Activated T-cell treated with anti-CD3 and anti-CD28 coated beads for 1 hour (primary cell): ENCODE data around the gene IFI27L1.

Experiments
- DNase-seq: peaks from one replicate; pipeline ENCODE4 v3.0.0-alpha.2; 2020; ENCODE audit warnings: low read depth

IFI27L1 gene

DNA sequence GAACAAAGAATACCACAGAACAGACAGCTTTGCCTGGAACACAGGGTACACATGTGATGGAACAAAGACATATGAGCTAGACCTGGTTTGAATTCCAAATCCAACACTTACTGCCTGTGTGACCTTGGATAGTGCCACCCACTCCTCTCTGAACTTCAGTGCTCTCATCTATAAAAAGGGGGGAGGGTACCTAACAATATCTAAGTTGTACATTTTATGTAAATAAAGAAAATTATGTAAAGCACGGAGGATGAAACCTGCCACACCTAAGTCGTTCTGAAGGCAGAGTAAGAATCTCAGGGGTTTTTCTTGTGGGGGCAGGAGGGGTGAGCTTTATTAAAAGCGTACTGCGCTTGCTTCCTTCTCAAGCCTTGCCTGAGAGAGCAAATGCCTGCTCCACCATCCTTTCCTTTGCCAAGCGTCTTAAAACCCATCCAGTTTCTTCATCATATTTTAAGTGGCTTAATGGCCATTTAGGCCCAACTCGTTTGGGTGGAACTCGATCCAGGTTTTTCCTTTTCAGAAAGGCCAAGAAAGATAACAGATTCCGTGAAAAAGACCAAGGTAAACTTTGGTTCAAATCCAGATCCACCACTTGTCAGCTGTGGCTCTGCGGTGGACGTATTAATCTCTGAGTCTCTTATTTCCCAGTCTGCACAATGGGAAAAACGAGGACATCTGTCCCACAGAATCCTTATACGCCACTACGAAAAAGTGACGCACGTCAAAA, 1.1 kb upstream of the IFI27L1 start:
- no peak for DNase-seq

GRCh38 chr14:94081386-94081820, 293 bp downstream of the IFI27L1 start:
- no peak for DNase-seq

DNA sequence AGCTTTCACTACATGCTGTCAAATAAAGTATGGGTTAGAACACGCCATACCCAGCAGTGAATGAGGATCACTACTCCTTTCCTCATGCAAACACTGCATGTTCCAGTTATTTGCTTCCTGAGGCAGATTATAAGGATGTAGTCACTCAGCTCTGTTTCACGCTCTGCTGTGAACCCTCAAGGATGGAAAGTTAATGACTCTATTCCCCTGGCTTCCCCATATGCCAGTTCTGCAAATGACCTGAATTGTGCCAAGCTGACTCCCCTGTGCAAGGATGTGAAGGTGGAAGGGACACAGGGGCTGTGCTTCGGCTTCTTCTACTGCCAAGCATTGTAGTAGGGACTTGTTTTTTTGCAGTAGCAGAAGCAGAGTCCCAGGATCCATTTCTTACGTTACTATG, 6.8 kb downstream of the IFI27L1 start:
- DNase-seq, result no peak

GRCh38 chr14:94088516-94088915, 7.4 kb downstream of the IFI27L1 start:
- no peak for DNase-seq

GRCh38 chr14:94089479-94089878, 8.4 kb downstream of the IFI27L1 start:
- no peak for DNase-seq

GRCh38 chr14:94093418-94093817, 12.3 kb downstream of the IFI27L1 start:
- DNase-seq, result no peak

DNA sequence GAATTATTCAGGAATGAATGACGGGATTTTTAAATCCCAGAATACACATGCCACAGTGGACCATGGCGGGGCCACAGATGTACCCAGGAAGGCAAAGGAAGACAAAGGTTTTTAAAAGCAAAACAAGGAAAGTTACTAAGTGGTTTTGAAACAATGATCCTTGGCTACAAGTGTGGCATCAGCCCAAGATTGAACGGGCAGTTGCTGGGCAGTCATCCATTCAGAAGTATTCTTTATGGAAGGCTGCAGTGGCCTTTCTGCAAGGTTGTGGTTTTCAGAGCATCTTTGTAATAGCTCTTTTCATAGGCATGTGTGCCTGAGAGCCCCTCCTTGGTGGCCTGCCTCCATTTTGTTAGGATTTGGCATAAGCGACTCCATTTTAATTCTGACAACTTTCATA, 16.0 kb downstream of the IFI27L1 start:
- DNase-seq, result no peak

GRCh38 chr14:94098326-94098992, 17.3 kb downstream of the IFI27L1 start:
- no peak for DNase-seq

DNA sequence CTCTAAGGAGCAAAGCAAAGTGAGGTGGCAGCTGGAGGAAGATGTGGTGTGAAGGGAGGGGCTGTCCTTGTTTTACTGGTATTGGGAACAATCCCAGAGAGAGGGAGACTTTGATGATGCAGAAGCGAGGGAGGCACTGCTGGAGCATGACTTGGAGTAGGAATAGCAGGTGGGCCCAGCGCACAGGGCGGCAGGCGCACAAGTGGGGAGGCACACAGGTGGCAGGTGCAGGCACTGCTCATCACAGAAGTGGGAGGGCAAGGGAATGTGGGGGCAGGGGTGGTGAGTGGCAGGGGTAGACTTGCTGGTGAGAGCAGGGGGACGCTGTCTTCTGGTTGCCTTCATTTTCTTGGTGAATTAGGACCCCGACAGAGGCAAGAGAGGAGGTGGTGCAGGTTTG, 17.9 kb downstream of the IFI27L1 start:
- DNase-seq, result no peak

DNA sequence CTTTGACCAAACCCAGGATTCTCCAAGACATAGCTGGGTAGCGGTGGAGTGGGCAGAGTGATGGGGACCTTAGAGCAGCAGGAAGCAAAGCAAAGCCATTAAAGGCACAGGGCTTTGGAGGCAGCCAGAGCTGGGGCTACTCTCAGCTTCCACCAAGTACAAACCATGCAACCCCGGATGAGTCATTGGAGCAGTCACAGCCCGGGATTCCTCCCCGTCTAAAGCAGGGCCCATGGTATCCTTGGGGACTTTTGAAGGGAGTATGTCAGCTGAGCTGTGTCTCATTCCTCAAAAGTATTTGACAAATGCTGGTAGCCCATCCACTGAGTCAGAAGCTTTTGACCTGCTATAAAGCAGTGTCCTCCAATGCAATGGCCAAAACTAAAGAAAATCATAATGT, 19.7 kb downstream of the IFI27L1 start:
- DNase-seq, result no peak

- DNase-seq, result no peak
Measured at GRCh38 chr14:94101748-94102147, 20.6 kb downstream of the IFI27L1 start.

- no peak for DNase-seq
Measured at GRCh38 chr14:94102768-94103482, 21.8 kb downstream of the IFI27L1 start.

- no peak for DNase-seq
Measured at GRCh38 chr14:94103554-94104150, 22.5 kb downstream of the IFI27L1 start.

GRCh38 chr14:94104731-94105130, 23.6 kb downstream of the IFI27L1 start:
- DNase-seq, result no peak

GRCh38 chr14:94109915-94110250, 28.8 kb downstream of the IFI27L1 start:
- no peak for DNase-seq

- DNase-seq, result no peak
Measured at GRCh38 chr14:94110552-94111181, 29.6 kb downstream of the IFI27L1 start, which contains the start of gene IFI27. IFI27 (plus strand) TSS chr14:94110736.

GRCh38 chr14:94111276-94112095, 30.4 kb downstream of the IFI27L1 start:
- DNase-seq, result no peak

- no peak for DNase-seq
Measured at GRCh38 chr14:94112513-94113063, 31.5 kb downstream of the IFI27L1 start.

DNA sequence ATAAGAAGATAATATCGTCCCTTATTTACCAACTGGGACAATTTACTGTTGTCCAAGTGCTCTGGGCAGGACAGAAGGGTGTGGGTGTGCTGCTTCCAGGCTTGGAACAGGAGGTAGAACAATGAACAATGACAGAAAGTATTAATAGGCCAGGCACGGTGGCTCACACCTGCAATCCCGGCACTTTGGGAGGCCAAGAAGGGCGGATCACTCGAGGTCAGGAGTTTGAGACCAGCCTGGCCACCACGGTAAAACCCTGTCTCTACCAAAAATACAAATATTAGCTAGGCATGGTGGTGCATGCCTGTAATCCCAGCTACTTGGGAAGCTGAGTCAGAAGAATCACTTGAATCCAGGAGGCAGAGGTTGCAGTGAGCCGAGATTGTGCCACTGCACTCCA, 32.0 kb downstream of the IFI27L1 start:
- no peak for DNase-seq

GRCh38 chr14:94113490-94113889, 32.4 kb downstream of the IFI27L1 start:
- DNase-seq, result no peak
